HEK293T (cell line): ENCODE data around the gene KRTCAP2.

Experiments
- BHLHE40 ChIP-seq: fragments of 450-650 bp; IDR thresholded peaks from 2 replicates; pipeline ENCODE4 v1.6.1; 2016; ENCODE audit warnings: mild to moderate bottlenecking, moderate library complexity, borderline replicate concordance
- CTBP1 ChIP-seq: fragments of 450-650 bp; IDR thresholded peaks from 2 replicates; pipeline ENCODE4 v1.6.1; 2016; ENCODE audit warnings: borderline replicate concordance
- ELF4 ChIP-seq: fragments of 450-650 bp; IDR thresholded peaks from 2 replicates; pipeline ENCODE4 v1.6.1; 2017; ENCODE audit warnings: antibody characterized with exemption
- FOXK2 ChIP-seq: fragments of 450-650 bp; IDR thresholded peaks from 2 replicates; pipeline ENCODE4 v1.6.1; 2016; ENCODE audit warnings: mild to moderate bottlenecking
- LEF1 ChIP-seq: fragments of 450-650 bp; IDR thresholded peaks from 2 replicates; pipeline ENCODE4 v1.6.1; 2017; ENCODE audit warnings: mild to moderate bottlenecking, borderline replicate concordance
- SUZ12 ChIP-seq: fragments of 450-650 bp; IDR thresholded peaks from 2 replicates; pipeline ENCODE4 v1.6.1; 2016; ENCODE audit warnings: mild to moderate bottlenecking
- TARDBP ChIP-seq: fragments of 450-650 bp; IDR thresholded peaks from 2 replicates; pipeline ENCODE4 v1.6.1; 2016
- ZNF384 ChIP-seq: fragments of 450-650 bp; IDR thresholded peaks from 2 replicates; pipeline ENCODE4 v1.6.1; 2016

- TF ChIP-seq ZNF384: no peak
- TF ChIP-seq CTBP1: no peak
- no peak for TF ChIP-seq TARDBP
- TF ChIP-seq SUZ12: no peak
- TF ChIP-seq FOXK2: no peak
- no peak for TF ChIP-seq BHLHE40
- no peak for TF ChIP-seq ELF4
- no peak for TF ChIP-seq LEF1
Measured at GRCh38 chr1:155175927-155176371, 2.8 kb upstream of the KRTCAP2 start.
